ENCODE measurements around the gene TRAF2.

The TRAF2 gene

DNA sequence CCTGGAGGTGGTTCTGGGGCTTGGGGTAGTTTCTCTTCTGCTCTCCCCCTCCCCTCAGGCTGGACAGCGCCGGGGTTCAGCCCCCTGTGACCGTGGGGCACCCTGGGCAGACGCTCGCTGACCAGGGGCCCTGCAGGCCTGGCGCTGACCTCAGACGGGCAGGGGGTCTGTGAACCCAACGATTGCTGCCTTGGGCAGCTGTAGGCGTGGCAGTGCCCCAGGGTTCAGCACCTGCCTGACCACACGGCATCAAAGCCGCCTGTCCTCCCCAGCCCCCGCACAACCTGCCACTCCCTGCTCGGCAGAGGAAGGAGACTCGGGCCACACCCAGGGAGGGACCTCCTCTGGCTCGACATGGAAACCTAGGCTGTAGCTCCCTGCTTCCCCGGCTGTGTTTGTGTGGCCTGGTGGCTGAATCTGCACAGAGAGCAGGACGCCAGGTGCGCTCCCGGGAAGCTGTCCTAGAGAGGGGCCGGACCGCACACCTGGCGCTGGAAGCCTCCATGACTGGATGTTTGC is 77.9 kb downstream of the TRAF2 start:
- TF ChIP-seq CTCF (conservative IDR thresholded peaks at IDR 0.05; ENCODE audit: low read depth) = no peak
- peak; percentile 59 for DNase-seq (ENCODE audit: low spot score)
- H3K27ac ChIP-seq = peak overlapping the region; percentile 66
- CTCF ChIA-PET = interaction anchor here (0.9 to 1.4 kb wide), 2 partner anchors 16 to 20 kb away, joined by 3 to 5 read pairs; partner anchors contain the start of gene FBXW5
- POLR2A ChIA-PET (ENCODE audit: low non-redundant PET) = interaction anchor here (0.6 kb wide), 1 partner anchor 14 kb away, joined by 3 read pairs; no protein-coding TSS in a partner anchor

GRCh38 chr9:136964833-136965422 is 78.6 kb downstream of the TRAF2 start:
- CTCF ChIA-PET = interaction anchor here (0.7 to 1.4 kb wide), 5 partner anchors 10 to 535 kb away, joined by 3 to 5 read pairs (median 3); partner anchors contain the start of gene FBXW5
- TF ChIP-seq CTCF (conservative IDR thresholded peaks at IDR 0.05; ENCODE audit: low read depth) = no peak
- POLR2A ChIA-PET (ENCODE audit: low non-redundant PET) = interaction anchor here (0.6 kb wide), 1 partner anchor 13 kb away, joined by 3 read pairs; no protein-coding TSS in a partner anchor
- no peak for DNase-seq (ENCODE audit: low spot score)
- peak overlapping the region; percentile 66 for H3K27ac ChIP-seq

DNA sequence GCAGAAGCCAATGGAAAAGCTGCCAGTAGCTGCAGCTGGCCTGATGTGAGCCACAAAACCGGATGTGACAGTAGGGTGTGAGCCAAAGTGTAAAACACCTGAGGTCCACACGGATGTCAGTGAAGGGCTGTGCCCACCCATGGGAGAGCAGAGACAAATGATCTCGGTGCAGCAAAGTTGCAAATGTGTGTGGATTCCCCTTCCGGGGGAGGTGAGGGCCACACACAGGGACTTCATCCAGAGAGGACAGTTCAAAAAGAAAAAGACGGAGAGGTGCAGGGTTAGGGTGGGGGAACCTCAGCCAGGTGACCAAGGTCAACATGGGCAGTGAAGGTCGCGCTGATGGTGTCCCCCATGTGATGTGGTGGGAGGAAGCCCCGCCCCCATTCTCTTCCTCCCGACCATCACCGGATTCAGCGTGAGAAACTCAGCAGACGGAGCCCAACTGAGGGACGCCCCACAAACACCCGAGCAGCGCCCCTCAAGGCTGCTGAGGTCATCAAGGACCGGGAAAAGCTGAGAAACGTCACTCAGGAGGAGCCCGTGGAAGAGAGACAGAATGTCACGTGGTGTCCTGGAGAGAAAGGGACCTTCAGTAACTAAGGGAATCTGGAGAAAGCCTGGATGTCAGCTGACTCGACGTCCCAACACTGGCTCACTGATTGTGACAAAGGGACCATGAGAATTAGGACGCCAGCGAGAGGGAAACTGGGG is 79.6 kb downstream of the TRAF2 start:
- CTCF ChIA-PET = interaction anchor here (0.6 to 1.0 kb wide), 3 partner anchors 9 to 478 kb away, joined by 3 to 4 read pairs (median 3); no protein-coding TSS in a partner anchor
- POLR2A ChIA-PET (ENCODE audit: low non-redundant PET) = no interaction called here
- no peak for TF ChIP-seq CTCF (conservative IDR thresholded peaks at IDR 0.05; ENCODE audit: low read depth)
- no peak overlapping the region for H3K27ac ChIP-seq
- DNase-seq (ENCODE audit: low spot score) = no peak

GRCh38 chr9:136968333-136969127 is 82.2 kb downstream of the TRAF2 start:
- POLR2A ChIA-PET (ENCODE audit: low non-redundant PET) = no interaction called here
- no peak for DNase-seq (ENCODE audit: low spot score)
- peak overlapping the region; percentile 7; the same call in 1 of the 2 replicates for H3K27ac ChIP-seq
- CTCF ChIA-PET = interaction anchor here (0.6 kb wide), 1 partner anchor 483 kb away, joined by 5 read pairs; no protein-coding TSS in a partner anchor
- TF ChIP-seq CTCF (conservative IDR thresholded peaks at IDR 0.05; ENCODE audit: low read depth) = no peak

DNA sequence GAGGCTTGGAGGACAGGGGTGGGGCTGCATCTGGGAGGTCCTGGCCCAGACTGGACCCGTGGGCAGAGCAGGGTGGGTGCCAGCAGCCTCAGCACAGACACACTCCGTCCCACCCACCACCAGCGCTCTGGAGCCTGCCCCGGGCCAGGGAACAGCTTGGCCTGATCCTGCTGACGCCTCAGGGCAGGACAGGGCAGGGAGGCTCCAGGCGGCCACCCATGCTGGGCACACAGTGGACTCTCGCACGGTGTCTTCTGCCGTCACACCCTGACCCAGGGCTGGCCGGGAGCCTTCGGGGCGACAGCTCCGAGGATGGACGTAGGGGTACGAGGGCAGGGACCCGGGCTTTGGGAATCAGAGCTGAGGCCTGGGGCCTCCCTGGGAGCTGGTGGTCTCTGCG is 82.8 kb downstream of the TRAF2 start:
- 0 out of 2 replicates have a peak overlapping the region, but pooled peaks have one; percentile 7 for H3K27ac ChIP-seq
- CTCF ChIA-PET = interaction anchor here (0.7 kb wide), 1 partner anchor 19 kb away, joined by 3 read pairs; no protein-coding TSS in a partner anchor
- TF ChIP-seq CTCF (conservative IDR thresholded peaks at IDR 0.05; ENCODE audit: low read depth) = no peak
- DNase-seq (ENCODE audit: low spot score) = no peak
- POLR2A ChIA-PET (ENCODE audit: low non-redundant PET) = no interaction called here
